HG03342 (cell line): ENCODE results near the gene PDE9A.
"Not testable (repeated sequence)": the region's sequence is repeated elsewhere in the genome, so short reads cannot be mapped to it uniquely, and the experiment has no call there.

Experiments
- ATAC-seq: cut with Tn5 transposase; IDR thresholded peaks from one replicate; pipeline ENCODE4 v1.9.1; 2021; ENCODE audit warnings: mild to moderate bottlenecking, moderate library complexity; ENCODE audit not compliant: unreplicated experiment

Gene PDE9A

GRCh38 chr21:42784896-42785451 lies 131.6 kb downstream of the PDE9A start:
- ATAC-seq, result no peak

GRCh38 chr21:42785666-42786427 lies 132.4 kb downstream of the PDE9A start:
- no peak for ATAC-seq

- no peak for ATAC-seq
These were observed 133.5 kb downstream of the PDE9A start for GRCh38 chr21:42786884-42787283.

- no peak for ATAC-seq
These were observed 134.2 kb downstream of the PDE9A start for GRCh38 chr21:42787613-42788012.

GRCh38 chr21:42790520-42791065 lies 137.2 kb downstream of the PDE9A start:
- ATAC-seq, result no peak

GRCh38 chr21:42793774-42794173 lies 140.4 kb downstream of the PDE9A start:
- no peak for ATAC-seq

GRCh38 chr21:42794551-42794950 lies 141.1 kb downstream of the PDE9A start:
- no peak for ATAC-seq

- ATAC-seq, result no peak
These were observed 143.1 kb downstream of the PDE9A start for GRCh38 chr21:42796327-42797062.

GRCh38 chr21:42797522-42797921 lies 144.1 kb downstream of the PDE9A start:
- ATAC-seq, result no peak

GRCh38 chr21:42798106-42798505 lies 144.7 kb downstream of the PDE9A start:
- ATAC-seq, result no peak

- ATAC-seq, result no peak
These were observed 146.1 kb downstream of the PDE9A start for GRCh38 chr21:42799516-42799915.

- no peak for ATAC-seq
These were observed 146.5 kb downstream of the PDE9A start for GRCh38 chr21:42799948-42800347.

GRCh38 chr21:42801616-42802015 lies 148.2 kb downstream of the PDE9A start:
- ATAC-seq, result not testable (repeated sequence)

- ATAC-seq, result no peak
These were observed 153.2 kb downstream of the PDE9A start for GRCh38 chr21:42806509-42807140.

GRCh38 chr21:42807293-42807895 lies 154.0 kb downstream of the PDE9A start:
- not testable (repeated sequence) for ATAC-seq

GRCh38 chr21:42807938-42808613 lies 154.7 kb downstream of the PDE9A start:
- ATAC-seq, result no peak

- no peak for ATAC-seq
These were observed 155.8 kb downstream of the PDE9A start for GRCh38 chr21:42809171-42809570.

- ATAC-seq, result no peak
These were observed 156.4 kb downstream of the PDE9A start for GRCh38 chr21:42809577-42810475.

- no peak for ATAC-seq
These were observed 158.5 kb downstream of the PDE9A start for GRCh38 chr21:42811960-42812359.
